ENCODE data around the gene DDX1.

- TF ChIP-seq, protein P1, sequence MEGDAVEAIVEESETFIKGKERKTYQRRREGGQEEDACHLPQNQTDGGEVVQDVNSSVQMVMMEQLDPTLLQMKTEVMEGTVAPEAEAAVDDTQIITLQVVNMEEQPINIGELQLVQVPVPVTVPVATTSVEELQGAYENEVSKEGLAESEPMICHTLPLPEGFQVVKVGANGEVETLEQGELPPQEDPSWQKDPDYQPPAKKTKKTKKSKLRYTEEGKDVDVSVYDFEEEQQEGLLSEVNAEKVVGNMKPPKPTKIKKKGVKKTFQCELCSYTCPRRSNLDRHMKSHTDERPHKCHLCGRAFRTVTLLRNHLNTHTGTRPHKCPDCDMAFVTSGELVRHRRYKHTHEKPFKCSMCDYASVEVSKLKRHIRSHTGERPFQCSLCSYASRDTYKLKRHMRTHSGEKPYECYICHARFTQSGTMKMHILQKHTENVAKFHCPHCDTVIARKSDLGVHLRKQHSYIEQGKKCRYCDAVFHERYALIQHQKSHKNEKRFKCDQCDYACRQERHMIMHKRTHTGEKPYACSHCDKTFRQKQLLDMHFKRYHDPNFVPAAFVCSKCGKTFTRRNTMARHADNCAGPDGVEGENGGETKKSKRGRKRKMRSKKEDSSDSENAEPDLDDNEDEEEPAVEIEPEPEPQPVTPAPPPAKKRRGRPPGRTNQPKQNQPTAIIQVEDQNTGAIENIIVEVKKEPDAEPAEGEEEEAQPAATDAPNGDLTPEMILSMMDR (IDR thresholded peaks at IDR 0.05) = no peak
- TF ChIP-seq POLR2A (IDR thresholded peaks at IDR 0.05) = no peak
Observed at GRCh38 chr2:15620340-15620739, 28.7 kb downstream of the DDX1 start.

All from uterus (tissue), 2 donors.